ENCODE measurements around the gene TMEM255A.

DNA sequence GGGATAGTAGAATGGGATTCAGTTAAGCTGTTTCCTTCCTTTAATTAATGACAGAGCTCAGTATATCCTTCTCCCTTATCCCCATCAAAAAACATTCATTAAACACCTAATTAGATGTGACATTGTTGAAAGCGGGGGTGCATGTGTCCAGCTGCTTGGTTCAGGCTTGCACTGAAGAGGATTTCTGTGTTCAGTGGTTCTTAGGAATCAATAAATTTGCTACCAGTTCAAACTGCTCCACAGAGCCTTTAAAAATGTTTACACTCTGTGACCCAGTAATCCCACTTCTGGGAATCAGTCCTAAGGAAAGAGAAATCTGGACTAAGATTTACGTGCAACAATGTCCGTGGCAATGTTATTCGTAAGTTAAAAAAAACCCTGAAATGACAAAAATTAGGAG, 7.2 kb upstream of the TMEM255A start:
- no peak for TF ChIP-seq POLR2A (IDR thresholded peaks at IDR 0.05)
- TF ChIP-seq, protein P1, sequence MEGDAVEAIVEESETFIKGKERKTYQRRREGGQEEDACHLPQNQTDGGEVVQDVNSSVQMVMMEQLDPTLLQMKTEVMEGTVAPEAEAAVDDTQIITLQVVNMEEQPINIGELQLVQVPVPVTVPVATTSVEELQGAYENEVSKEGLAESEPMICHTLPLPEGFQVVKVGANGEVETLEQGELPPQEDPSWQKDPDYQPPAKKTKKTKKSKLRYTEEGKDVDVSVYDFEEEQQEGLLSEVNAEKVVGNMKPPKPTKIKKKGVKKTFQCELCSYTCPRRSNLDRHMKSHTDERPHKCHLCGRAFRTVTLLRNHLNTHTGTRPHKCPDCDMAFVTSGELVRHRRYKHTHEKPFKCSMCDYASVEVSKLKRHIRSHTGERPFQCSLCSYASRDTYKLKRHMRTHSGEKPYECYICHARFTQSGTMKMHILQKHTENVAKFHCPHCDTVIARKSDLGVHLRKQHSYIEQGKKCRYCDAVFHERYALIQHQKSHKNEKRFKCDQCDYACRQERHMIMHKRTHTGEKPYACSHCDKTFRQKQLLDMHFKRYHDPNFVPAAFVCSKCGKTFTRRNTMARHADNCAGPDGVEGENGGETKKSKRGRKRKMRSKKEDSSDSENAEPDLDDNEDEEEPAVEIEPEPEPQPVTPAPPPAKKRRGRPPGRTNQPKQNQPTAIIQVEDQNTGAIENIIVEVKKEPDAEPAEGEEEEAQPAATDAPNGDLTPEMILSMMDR (IDR thresholded peaks at IDR 0.05) = no peak
